Embryonic facial prominence (tissue), 1 donor: Measurements from ENCODE around the gene EPM2AIP1.
"Not testable (repeated sequence)": the region's sequence is repeated elsewhere in the genome, so short reads cannot be mapped to it uniquely, and the experiment has no call there.

ENCODE experiments used
- DNase-seq: peaks from one replicate; pipeline ENCODE4 v3.0.0-alpha.2; 2016; ENCODE audit errors: extremely low spot score

EPM2AIP1 gene

DNA sequence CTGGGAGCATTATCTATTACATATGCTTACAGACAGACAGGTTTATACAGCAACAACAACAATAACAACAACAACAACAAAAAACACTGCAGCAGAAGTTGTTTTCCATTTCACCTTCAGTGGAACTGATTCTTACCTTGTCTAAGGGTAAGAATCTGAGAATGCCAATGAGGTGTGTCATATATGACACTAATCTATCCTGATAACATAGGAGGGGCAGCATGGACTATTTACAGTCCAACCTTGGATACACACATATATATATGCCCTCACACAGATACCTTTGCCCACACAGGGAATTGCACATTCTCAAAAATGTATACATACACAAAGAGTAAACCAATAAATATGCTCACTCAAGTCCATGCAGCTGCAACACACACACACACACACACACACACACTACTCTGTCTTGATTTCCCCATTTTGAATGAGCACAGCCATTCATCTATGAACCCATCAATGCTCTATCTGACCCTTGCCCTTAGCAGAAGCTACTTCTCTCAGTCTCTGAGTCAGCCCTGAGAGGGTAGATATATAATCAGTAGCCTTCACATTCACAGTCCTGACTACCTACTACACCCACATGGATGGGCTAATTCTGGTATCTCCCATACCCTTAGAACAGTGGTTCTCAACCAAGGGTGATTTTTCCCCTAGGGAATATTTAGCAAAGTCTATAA is 38.3 kb downstream of the EPM2AIP1 start:
- no peak for DNase-seq

DNA sequence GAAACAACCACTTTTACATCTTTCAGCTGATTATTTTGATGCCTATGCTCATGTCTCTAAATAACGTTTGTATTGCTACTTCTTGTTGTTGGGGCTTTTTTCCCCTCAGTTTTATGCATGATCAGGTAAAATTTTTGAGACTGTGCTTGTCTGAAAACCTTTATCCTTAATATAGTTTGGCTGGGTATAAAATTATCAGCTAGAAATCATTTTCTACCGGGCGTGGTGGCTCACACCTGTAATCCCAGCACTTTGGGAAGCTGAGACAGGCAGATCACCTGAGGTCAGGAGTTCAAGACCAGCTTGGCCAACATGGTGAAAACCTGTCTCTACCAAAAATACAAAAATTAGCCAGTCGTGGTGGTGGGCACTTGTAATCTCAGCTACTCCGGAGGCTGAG is 45.1 kb downstream of the EPM2AIP1 start:
- DNase-seq = not testable (repeated sequence)

DNA sequence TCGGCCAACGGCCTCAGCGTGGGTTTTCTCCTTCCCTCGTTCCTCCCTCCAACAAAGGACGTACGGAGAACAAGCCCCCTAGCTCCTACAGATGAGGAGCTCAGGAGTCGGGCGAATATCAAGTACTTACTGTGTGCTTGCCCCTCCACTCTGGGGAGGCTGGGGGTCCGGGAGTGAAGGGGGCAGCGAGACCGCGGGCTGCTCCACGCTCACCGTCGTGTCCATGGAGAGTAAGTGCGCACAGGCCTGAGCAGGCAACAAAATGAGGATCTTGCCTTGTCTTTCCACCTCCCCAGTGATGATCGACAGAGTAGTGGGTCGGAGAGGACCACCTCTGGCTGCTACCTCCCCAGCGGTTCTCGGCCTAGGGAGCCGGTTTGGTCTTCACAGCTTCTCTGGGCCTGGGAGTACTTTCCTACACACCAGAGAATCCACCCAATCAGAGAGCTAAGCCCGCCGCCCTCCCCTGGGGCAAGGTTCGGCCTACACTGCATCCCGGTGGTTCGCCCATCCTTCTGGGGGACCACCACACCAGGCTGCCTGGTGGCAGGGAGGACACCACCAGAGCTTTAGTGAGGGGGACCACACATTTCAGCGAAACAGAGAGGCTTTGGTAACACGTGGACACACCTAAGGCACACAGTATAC is 47.5 kb downstream of the EPM2AIP1 start:
- no peak for DNase-seq

DNA sequence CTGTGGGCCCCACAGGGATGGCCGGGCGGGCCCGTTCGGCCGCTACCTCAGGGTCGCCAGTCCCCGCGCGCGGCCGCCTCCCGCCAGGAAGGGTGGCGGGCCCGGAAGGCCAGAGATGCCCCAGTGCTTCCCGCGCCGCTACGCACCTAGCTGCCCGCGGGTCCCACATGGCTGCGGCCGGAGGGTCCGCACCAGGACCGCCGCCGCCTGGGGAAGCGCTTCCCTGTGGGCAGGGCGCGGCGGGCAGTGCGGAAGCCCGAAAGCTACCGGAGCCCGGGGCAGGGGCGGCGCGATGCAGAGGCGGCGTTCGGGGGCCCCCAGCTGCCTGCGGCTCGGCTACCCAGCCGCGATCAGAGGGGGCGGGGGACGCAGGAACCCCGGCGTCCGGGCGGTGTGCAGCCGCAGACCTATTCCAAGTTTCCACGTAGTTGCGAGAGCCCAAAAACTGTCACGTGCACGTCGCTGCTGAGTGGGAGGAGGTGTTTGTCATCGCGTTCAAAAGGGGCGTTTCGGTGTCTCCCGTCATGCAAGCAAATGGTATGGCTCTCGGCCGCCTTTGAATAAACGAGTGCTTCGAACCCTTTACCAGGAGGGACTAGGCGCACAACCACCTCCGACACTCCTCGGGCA is 48.2 kb downstream of the EPM2AIP1 start, which contains the start of gene TRANK1:
TRANK1 (minus strand) TSS at position 414 of the 630 bp plus-strand sequence; CDS start at position 169, 245 bp downstream.
- no peak for DNase-seq

- DNase-seq = peak; percentile 37
Measured at GRCh38 chr3:36944012-36944640, 48.8 kb downstream of the EPM2AIP1 start.

- no peak for DNase-seq
Measured at GRCh38 chr3:36943601-36944000, 49.3 kb downstream of the EPM2AIP1 start.

DNA sequence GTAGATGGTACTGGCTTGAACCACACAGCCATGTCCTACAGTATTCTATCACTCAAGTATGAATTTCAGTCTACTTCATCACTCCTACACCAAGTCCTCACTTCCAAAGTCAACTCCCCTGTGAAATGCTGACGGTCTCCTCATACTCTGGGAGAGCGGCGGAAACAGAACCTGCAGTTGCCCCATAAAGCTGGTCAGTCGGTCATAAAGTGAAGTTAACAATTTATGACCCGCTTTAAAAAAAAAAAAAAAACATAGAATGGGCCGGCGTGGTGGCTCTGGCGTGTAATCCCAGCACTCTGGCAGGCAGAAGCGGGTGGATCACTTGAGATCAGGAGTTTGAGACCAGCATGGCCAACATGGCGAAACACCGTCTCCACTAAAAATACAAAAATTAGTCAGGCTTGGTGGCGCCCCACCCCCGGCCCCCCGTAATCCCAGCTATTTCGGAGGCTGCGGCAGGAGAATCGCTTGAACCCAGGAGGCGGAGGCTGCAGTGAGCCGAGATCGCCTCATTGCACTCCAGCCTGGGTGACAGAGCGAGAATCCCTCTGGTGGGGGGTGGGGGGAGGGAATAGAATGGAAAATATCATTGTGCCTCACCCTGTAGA is 50.2 kb downstream of the EPM2AIP1 start:
- no peak for DNase-seq

- no peak for DNase-seq
Measured at GRCh38 chr3:36941658-36942057, 51.3 kb downstream of the EPM2AIP1 start.

DNA sequence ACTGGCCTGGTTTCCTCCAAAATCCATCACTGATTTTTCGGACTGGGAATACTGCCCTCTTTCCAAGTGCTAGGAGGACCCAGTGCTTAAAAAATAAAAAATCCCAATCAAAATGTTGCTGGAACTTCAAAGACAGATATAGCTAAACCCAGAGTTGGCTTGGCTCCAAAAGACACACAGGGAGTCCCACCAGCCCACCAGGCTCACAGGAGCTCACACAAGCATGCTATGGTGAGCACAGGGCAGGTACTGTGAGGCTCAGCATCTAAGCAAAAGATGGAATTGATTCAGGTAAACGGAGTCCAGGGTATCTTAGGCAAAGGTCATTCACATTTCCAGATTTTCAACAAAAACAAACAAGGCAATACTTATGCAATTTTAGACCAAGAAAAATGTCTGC is 51.8 kb downstream of the EPM2AIP1 start:
- no peak for DNase-seq

- DNase-seq = no peak
Measured at GRCh38 chr3:36937492-36937891, 55.4 kb downstream of the EPM2AIP1 start.
